Mesenchymal stem cell (in vitro differentiated cells and primary cell): ENCODE data around the gene DGAT2.
A peak's percentile ranks its signal among the peaks of the same experiment; 100 is the strongest.

Experiments used
- DNase-seq: peaks from one replicate; pipeline ENCODE4 v3.0.0-alpha.2; 2013
- H2AFZ ChIP-seq: one replicate; pipeline ENCODE4 v1.6.1; 2013; ENCODE audit warnings: low read depth, mild to moderate bottlenecking, control low read depth, inconsistent platforms, low read length, moderate library complexity
- H2AK5ac ChIP-seq: 2 replicates; pipeline ENCODE4 v1.6.1; 2013; ENCODE audit warnings: low read length, moderate library complexity, mild to moderate bottlenecking, inconsistent platforms; ENCODE audit not compliant: severe bottlenecking
- H2BK120ac ChIP-seq: one replicate; pipeline ENCODE4 v1.6.1; 2013; ENCODE audit warnings: low read depth, mild to moderate bottlenecking, inconsistent platforms, low read length, moderate library complexity
- H2BK12ac ChIP-seq, 2 experiments: one replicate each; pipeline ENCODE4 v1.6.1; 2013; ENCODE audit warnings: inconsistent platforms in 2 of 2, low read length in 2 of 2, mild to moderate bottlenecking in 2 of 2, moderate library complexity in 2 of 2, control low read depth in 1 of 2
- H2BK15ac ChIP-seq: one replicate; pipeline ENCODE4 v1.6.1; 2013; ENCODE audit warnings: mild to moderate bottlenecking, low read depth, inconsistent platforms; ENCODE audit not compliant: poor library complexity, severe bottlenecking
- H2BK5ac ChIP-seq: 2 replicates; pipeline ENCODE4 v1.6.1; 2013; ENCODE audit warnings: low read depth, mild to moderate bottlenecking, low read length, control low read depth, inconsistent platforms; ENCODE audit not compliant: poor library complexity, severe bottlenecking
- H3K14ac ChIP-seq, 2 experiments: one replicate each; pipeline ENCODE4 v1.6.1; 2013; ENCODE audit warnings: inconsistent platforms in 2 of 2, low read length in 2 of 2, control low read depth in 1 of 2, mild to moderate bottlenecking in 1 of 2, moderate library complexity in 1 of 2
- H3K18ac ChIP-seq, 2 experiments: one replicate each; pipeline ENCODE4 v1.6.1; 2013; ENCODE audit warnings: inconsistent platforms in 2 of 2, low read length in 2 of 2, control low read depth in 1 of 2, low read depth in 1 of 2, mild to moderate bottlenecking in 1 of 2
- H3K23ac ChIP-seq, 2 experiments: one replicate each; pipeline ENCODE4 v1.6.1; 2013; ENCODE audit warnings: inconsistent platforms in 2 of 2, low read length in 2 of 2, mild to moderate bottlenecking in 2 of 2, moderate library complexity in 2 of 2, control low read depth in 1 of 2
- H3K27ac ChIP-seq: 2 replicates; pipeline ENCODE4 v1.5.1; 2013; ENCODE audit warnings: mild to moderate bottlenecking, moderate library complexity, low read length, control low read depth, inconsistent platforms; ENCODE audit not compliant: poor library complexity, severe bottlenecking
- H3K27me3 ChIP-seq, 2 experiments: 2 replicates each; pipeline versions ENCODE4 v1.6.1 to v1.7.0; 2013; ENCODE audit warnings: low read length in 2 of 2, mild to moderate bottlenecking in 2 of 2, moderate library complexity in 2 of 2, control low read depth in 1 of 2, inconsistent platforms in 1 of 2; ENCODE audit not compliant: control insufficient read depth in 1 of 2, insufficient read depth in 1 of 2
- H3K36me3 ChIP-seq, 2 experiments: 2 replicates each; pipeline versions ENCODE4 v1.6.1 to v1.7.0; 2013; ENCODE audit warnings: low read length in 2 of 2, control low read depth in 1 of 2, inconsistent platforms in 1 of 2, low read depth in 1 of 2, mild to moderate bottlenecking in 1 of 2; ENCODE audit not compliant: insufficient read depth in 2 of 2, control insufficient read depth in 1 of 2
- H3K4ac ChIP-seq, 2 experiments: one replicate each; pipeline ENCODE4 v1.6.1; 2013; ENCODE audit warnings: inconsistent platforms in 2 of 2, low read length in 2 of 2, mild to moderate bottlenecking in 2 of 2, moderate library complexity in 2 of 2, control low read depth in 1 of 2, low read depth in 1 of 2
- H3K4me1 ChIP-seq: 2 replicates; pipeline ENCODE4 v1.6.1; 2013; ENCODE audit warnings: low read depth, low read length, control low read depth; ENCODE audit not compliant: control insufficient read depth, insufficient read depth
- H3K4me2 ChIP-seq: 2 replicates; pipeline ENCODE4 v1.6.1; 2013; ENCODE audit warnings: low read length, mild to moderate bottlenecking, inconsistent platforms; ENCODE audit not compliant: poor library complexity, severe bottlenecking
- H3K4me3 ChIP-seq, 2 experiments: 2 replicates each; pipeline versions ENCODE4 v1.5.1 to v1.7.0; 2013; ENCODE audit warnings: low read length in 2 of 2, mild to moderate bottlenecking in 2 of 2, control low read depth in 1 of 2, low read depth in 1 of 2; ENCODE audit not compliant: insufficient read depth in 1 of 2
- H3K79me1 ChIP-seq: replicated peaks from 2 replicates; pipeline ENCODE4 v1.6.1; 2013; ENCODE audit warnings: mild to moderate bottlenecking, control low read depth, low read length, inconsistent platforms; ENCODE audit not compliant: poor library complexity, severe bottlenecking
- H3K9ac ChIP-seq: 2 replicates; pipeline ENCODE4 v1.7.0; 2013; ENCODE audit warnings: mild to moderate bottlenecking, low read length, moderate library complexity
- H3K9me3 ChIP-seq: 2 replicates; pipeline ENCODE4 v1.7.0; 2013; ENCODE audit warnings: mild to moderate bottlenecking, low read length; ENCODE audit not compliant: control insufficient read depth
- H4K8ac ChIP-seq: one replicate; pipeline ENCODE4 v1.6.1; 2013; ENCODE audit warnings: inconsistent platforms, mild to moderate bottlenecking, low read length, moderate library complexity
- H4K91ac ChIP-seq: one replicate; pipeline ENCODE4 v1.6.1; 2013; ENCODE audit warnings: mild to moderate bottlenecking, low read length, inconsistent platforms
- WGBS: methylation state at CpG from one replicate; pipeline ENCODE4 v1.1.7; 2013; ENCODE audit warnings: mixed read lengths; 5-methylcytosine and 5-hydroxymethylcytosine counted together

The DGAT2 gene

DNA sequence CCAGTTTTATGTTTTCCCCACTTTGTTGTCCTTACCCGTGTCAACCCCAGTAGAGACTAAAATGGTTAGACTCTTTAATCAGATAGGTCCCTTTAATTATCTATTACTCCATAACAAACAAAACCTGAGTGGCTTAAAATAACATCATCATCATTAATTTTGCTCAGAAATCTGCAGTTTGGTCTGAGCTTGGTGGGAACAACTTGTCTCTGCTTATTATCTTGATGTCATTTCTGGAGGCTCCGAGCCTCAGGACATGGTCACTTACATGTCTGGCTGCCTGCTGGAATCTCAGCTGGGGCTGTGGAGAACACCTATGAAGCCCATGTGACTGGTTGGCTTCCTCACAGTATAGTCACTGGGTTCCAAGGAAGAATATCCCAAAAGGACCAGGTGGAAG lies 73.2 kb downstream of the DGAT2 start:
- Histone ChIP-seq H2BK15ac (no peak overlapping the region), H2AK5ac (no peak overlapping the region), H3K4me2 (no peak overlapping the region), H3K4me1 (no peaks in the 10 kb centered on the region), H4K91ac (no peak overlapping the region), H2BK5ac (no peak overlapping the region), H2BK12ac (no peak overlapping the region), H3K4me3 (no peak overlapping the region), H3K9ac (no peak overlapping the region), H2BK120ac (no peak overlapping the region), H3K14ac (no peak overlapping the region), H3K18ac (no peak overlapping the region), H3K27me3 (no peaks in the 10 kb centered on the region), H3K27ac (no peak overlapping the region), H3K23ac (peak overlapping the region in 1 of 2 experiments; percentile 96), H3K36me3 (peaks cover 5 to 9% of the 10 kb centered on the region in 2 experiments), H3K79me1 (peaks cover 16% of the 10 kb centered on the region), H3K4ac (no peak overlapping the region), H2AFZ (no peak overlapping the region), H4K8ac (no peak overlapping the region), H3K9me3 (no peaks in the 10 kb centered on the region)
- WGBS, result 87% methylated on average over 2 of the region's 2 CpGs
- no peak for DNase-seq

DNA sequence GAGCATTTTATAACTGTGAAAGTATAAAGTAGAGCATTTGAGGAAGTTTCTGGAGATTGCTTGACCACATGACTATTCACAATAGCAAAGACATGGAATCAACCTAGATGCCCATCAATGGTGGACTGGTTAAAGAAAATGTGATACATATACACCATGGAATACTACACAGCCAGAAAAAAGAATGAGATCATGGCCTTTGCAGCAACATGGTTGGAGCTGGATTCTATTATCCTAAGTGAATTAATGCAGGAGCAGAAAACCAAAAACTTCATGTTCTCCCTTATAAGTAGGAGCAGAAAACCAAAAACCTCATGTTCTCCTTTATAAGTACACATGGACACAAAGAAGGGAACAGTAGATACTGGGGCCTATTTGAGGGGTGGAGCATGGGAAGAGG lies 76.7 kb downstream of the DGAT2 start:
- Histone ChIP-seq H2BK120ac (no peak overlapping the region), H3K23ac (no peak overlapping the region), H2BK5ac (no peak overlapping the region), H2AK5ac (no peak overlapping the region), H3K9ac (no peak overlapping the region), H3K18ac (no peak overlapping the region), H3K9me3 (no peaks in the 10 kb centered on the region), H3K4me2 (no peak overlapping the region), H2BK15ac (no peak overlapping the region), H3K4me3 (no peak overlapping the region), H4K91ac (no peak overlapping the region), H3K14ac (no peak overlapping the region), H3K4ac (no peak overlapping the region), H4K8ac (no peak overlapping the region), H3K79me1 (peaks cover 13% of the 10 kb centered on the region), H2BK12ac (no peak overlapping the region), H3K4me1 (no peaks in the 10 kb centered on the region), H2AFZ (no peak overlapping the region), H3K36me3 (no peaks in the 10 kb centered on the region), H3K27me3 (no peaks in the 10 kb centered on the region), H3K27ac (no peak overlapping the region)
- no peak for DNase-seq

DNA sequence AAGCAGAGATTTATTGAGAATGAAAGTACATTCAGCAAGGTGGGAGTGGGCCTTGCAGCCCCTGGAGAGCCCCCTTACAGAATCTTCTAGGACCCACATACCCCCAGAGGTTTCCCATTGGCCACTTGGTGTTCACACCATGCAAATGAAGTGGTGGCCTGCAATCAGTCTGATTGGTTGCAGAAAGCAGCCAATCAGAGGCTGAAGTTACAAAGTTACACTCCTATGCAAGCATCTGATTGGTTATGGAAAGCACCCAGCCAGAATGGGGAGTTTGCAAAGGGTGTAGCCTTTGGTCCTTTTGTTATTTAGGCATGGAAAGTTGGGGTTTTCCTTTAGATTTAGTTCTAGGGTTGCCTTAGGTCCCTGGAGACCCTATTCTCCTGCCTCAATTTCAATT lies 81.3 kb downstream of the DGAT2 start:
- H2BK5ac ChIP-seq, result no peak overlapping the region
- H3K4ac ChIP-seq, result no peak overlapping the region
- no peak overlapping the region for H2AK5ac ChIP-seq
- H4K8ac ChIP-seq, result no peak overlapping the region
- H3K9me3 ChIP-seq, result no peaks in the 10 kb centered on the region
- H2AFZ ChIP-seq, result no peak overlapping the region
- H3K18ac ChIP-seq, result no peak overlapping the region
- peaks cover 0 to 13% of the 10 kb centered on the region in 2 experiments for H3K36me3 ChIP-seq
- H3K4me3 ChIP-seq, result no peak overlapping the region
- H3K4me2 ChIP-seq, result no peak overlapping the region
- no peak overlapping the region for H2BK15ac ChIP-seq
- no peak overlapping the region for H3K23ac ChIP-seq
- no peak overlapping the region for H3K27ac ChIP-seq
- no peak overlapping the region for H2BK12ac ChIP-seq
- H3K27me3 ChIP-seq, result no peaks in the 10 kb centered on the region
- H2BK120ac ChIP-seq, result no peak overlapping the region
- no peak overlapping the region for H4K91ac ChIP-seq
- H3K79me1 ChIP-seq, result peaks cover 12% of the 10 kb centered on the region
- no peak overlapping the region for H3K9ac ChIP-seq
- no peak for DNase-seq
- H3K4me1 ChIP-seq, result no peaks in the 10 kb centered on the region
- no peak overlapping the region for H3K14ac ChIP-seq

GRCh38 chr11:75850787-75851186 lies 82.2 kb downstream of the DGAT2 start:
- Histone ChIP-seq H2AFZ (no peak overlapping the region), H3K4me2 (no peak overlapping the region), H4K91ac (no peak overlapping the region), H3K18ac (no peak overlapping the region), H3K4me3 (peak overlapping the region in 1 of 2 experiments; percentile 51), H2BK5ac (no peak overlapping the region), H3K36me3 (peaks cover 0 to 13% of the 10 kb centered on the region in 2 experiments), H3K9ac (peak overlapping the region; percentile 79), H2BK120ac (no peak overlapping the region), H2BK12ac (no peak overlapping the region), H3K14ac (no peak overlapping the region), H3K27ac (no peak overlapping the region), H2AK5ac (no peak overlapping the region), H3K27me3 (no peaks in the 10 kb centered on the region), H4K8ac (no peak overlapping the region), H3K4ac (no peak overlapping the region), H3K23ac (no peak overlapping the region), H3K4me1 (no peaks in the 10 kb centered on the region), H2BK15ac (no peak overlapping the region), H3K9me3 (no peaks in the 10 kb centered on the region), H3K79me1 (peaks cover 9% of the 10 kb centered on the region)
- peak; percentile 22 for DNase-seq
- 75% methylated on average over 3 of the region's 3 CpGs for WGBS
